ENCODE data around the gene PRKAG2.

- TF ChIP-seq CTCF (IDR thresholded peaks at IDR 0.05; ENCODE audit: low read depth, low read length, poor library complexity, severe bottlenecking), result no peak
- no peak for TF ChIP-seq EZH2phosphoT487 (IDR thresholded peaks at IDR 0.05; ENCODE audit: borderline replicate concordance, low read length)
These were observed 169.8 kb downstream of the PRKAG2 start for GRCh38 chr7:151707105-151707469.

Data from DOHH2 (cell line).